ENCODE measurements around the gene PTGES2.

Gene PTGES2

GRCh38 chr9:128084746-128085145, 42.8 kb downstream of the PTGES2 start:
- no peak for DNase-seq (ENCODE audit: extremely low read depth, low read depth)
- TF ChIP-seq CTCF (IDR thresholded peaks at IDR 0.05; ENCODE audit: low read depth, low read length) = no peak

DNA sequence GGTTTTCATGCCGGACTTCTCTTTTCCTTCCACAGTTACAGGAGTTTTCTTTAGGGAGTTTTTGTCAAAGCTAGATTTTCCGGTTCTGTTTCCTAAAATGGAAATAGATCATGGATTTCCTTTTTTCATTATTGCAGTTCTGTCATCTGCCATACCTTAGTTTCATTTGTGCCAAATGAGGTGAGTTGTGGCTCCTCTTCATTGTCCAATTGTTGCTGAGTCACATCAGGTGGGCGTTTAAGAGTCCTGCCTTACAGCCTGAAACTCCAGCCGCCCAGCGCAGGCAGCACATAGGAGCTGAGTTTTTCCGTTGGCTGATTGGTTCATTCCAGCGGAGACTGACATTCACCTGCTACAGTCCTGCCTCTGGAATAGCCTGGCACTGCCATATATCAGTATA, 45.4 kb downstream of the PTGES2 start:
- no peak for DNase-seq (ENCODE audit: extremely low read depth, low read depth)
- TF ChIP-seq CTCF (IDR thresholded peaks at IDR 0.05; ENCODE audit: low read depth, low read length) = no peak

DNA sequence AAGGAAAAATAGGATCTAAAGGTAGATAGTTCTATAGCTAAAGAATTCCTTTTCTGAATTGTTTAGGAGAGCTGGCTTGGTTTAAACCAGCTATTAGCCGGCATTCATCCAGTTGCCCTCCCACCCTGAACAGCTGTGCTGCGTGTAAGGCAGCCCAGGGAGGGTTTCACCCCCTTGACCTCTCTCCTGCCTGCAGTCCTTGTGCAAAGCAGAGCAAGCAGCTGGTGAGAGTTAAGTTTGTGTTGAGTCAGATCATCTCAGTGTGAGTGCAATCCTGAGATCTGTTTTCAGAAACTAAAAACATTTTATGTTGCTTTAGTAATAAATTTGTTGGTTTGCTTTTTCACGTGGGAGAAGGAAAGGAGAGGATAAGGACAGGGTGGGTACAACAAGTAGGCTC, 46.5 kb downstream of the PTGES2 start:
- peak; percentile 90 for DNase-seq (ENCODE audit: extremely low read depth, low read depth)
- no peak for TF ChIP-seq CTCF (IDR thresholded peaks at IDR 0.05; ENCODE audit: low read depth, low read length)

GRCh38 chr9:128080206-128080605, 47.3 kb downstream of the PTGES2 start:
- no peak for DNase-seq (ENCODE audit: extremely low read depth, low read depth)

DNA sequence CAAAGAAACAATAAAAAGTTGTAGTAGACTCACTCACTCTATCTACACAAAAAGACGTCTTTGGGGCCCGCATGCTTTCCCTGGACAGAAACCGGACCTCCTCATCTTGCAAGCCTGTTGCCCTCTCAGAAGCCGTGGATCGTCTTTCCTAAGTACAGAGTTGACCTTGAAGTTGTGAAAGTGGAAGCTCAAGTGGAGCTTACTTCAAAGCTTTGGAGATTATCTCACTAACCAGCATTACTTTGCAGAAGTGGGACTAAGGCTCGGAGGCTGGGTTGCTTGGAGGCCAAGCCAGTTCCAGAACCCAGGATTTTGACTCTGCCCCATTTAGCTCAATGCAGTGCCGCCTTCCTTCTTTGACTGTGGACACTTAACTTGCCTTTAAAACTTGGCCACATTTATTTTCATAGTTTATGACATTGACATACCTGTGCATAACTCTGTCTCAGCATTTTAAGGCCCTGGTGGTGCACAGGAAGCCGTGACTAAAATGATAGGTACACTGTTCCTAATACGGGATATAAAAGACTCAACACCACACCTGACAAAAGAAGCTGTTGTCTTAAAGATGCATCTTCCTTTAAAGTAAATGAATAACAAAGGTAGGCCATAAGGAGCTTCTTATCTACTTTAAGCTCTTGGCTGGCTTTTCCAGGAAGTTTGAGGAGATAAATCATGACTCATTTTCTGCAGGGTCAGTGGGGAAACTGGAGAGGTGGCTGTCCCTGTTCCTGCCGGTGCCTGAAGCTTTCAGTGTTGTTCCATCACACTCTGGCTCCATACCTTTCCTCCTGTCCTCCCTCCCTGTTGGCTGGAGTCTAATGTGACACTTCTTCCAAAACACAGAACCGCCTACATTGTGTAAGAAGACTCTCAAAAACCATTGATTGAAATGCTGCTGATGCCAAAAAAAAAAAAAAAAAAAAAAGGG, 48.8 kb downstream of the PTGES2 start:
- DNase-seq (ENCODE audit: extremely low read depth, low read depth) = no peak
- no peak for TF ChIP-seq CTCF (IDR thresholded peaks at IDR 0.05; ENCODE audit: low read depth, low read length)

More at GRCh38 chr9:128080206-128080605, 47.3 kb downstream of the PTGES2 start:
- no peak for TF ChIP-seq CTCF (IDR thresholded peaks at IDR 0.05; ENCODE audit: low read depth, low read length)

GRCh38 chr9:128077847-128078503, 49.6 kb downstream of the PTGES2 start:
- no peak for DNase-seq (ENCODE audit: extremely low read depth, low read depth)

More at GRCh38 chr9:128077847-128078503, 49.6 kb downstream of the PTGES2 start:
- no peak for TF ChIP-seq CTCF (IDR thresholded peaks at IDR 0.05; ENCODE audit: low read depth, low read length)

Measured in AG09319 (cell line).